ENCODE measurements around the gene LIPM.

LIPM gene

GRCh38 chr10:88794731-88795130, 7.8 kb upstream of the LIPM start:
- no peak for TF ChIP-seq CTCF (IDR thresholded peaks at IDR 0.05; ENCODE audit: borderline replicate concordance, control extremely low read depth, extremely low read depth, insufficient read depth, missing control alignments)

GRCh38 chr10:88800152-88801125, 2.1 kb upstream of the LIPM start:
- in situ Hi-C loops (cut with MboI; ENCODE audit: low sequenced_read_pairs, unreplicated experiment), result no loop called here
- TF ChIP-seq CTCF (IDR thresholded peaks at IDR 0.05; ENCODE audit: borderline replicate concordance, control extremely low read depth, extremely low read depth, insufficient read depth, missing control alignments), result no peak
- DNase-seq (ENCODE audit: low spot score), result no peak

More at GRCh38 chr10:88794731-88795130, 7.8 kb upstream of the LIPM start:
- in situ Hi-C loops (cut with MboI; ENCODE audit: low sequenced_read_pairs, unreplicated experiment), result no loop called here
- DNase-seq (ENCODE audit: low spot score), result no peak

- no peak for TF ChIP-seq CTCF (IDR thresholded peaks at IDR 0.05; ENCODE audit: borderline replicate concordance, control extremely low read depth, extremely low read depth, insufficient read depth, missing control alignments)
- DNase-seq (ENCODE audit: low spot score), result no peak
- in situ Hi-C loops (cut with MboI; ENCODE audit: low sequenced_read_pairs, unreplicated experiment), result no loop called here
Observed at GRCh38 chr10:88803641-88804040, 1.1 kb downstream of the LIPM start.

GRCh38 chr10:88804083-88804812, 1.7 kb downstream of the LIPM start:
- DNase-seq (ENCODE audit: low spot score), result no peak
- TF ChIP-seq CTCF (IDR thresholded peaks at IDR 0.05; ENCODE audit: borderline replicate concordance, control extremely low read depth, extremely low read depth, insufficient read depth, missing control alignments), result no peak
- in situ Hi-C loops (cut with MboI; ENCODE audit: low sequenced_read_pairs, unreplicated experiment), result no loop called here

GRCh38 chr10:88805361-88805760, 2.8 kb downstream of the LIPM start:
- DNase-seq (ENCODE audit: low spot score), result no peak
- no peak for TF ChIP-seq CTCF (IDR thresholded peaks at IDR 0.05; ENCODE audit: borderline replicate concordance, control extremely low read depth, extremely low read depth, insufficient read depth, missing control alignments)
- in situ Hi-C loops (cut with MboI; ENCODE audit: low sequenced_read_pairs, unreplicated experiment), result no loop called here

- in situ Hi-C loops (cut with MboI; ENCODE audit: low sequenced_read_pairs, unreplicated experiment), result no loop called here
- DNase-seq (ENCODE audit: low spot score), result no peak
Observed at GRCh38 chr10:88805924-88806323, 3.4 kb downstream of the LIPM start.

More at GRCh38 chr10:88805924-88806323, 3.4 kb downstream of the LIPM start:
- no peak for TF ChIP-seq CTCF (IDR thresholded peaks at IDR 0.05; ENCODE audit: borderline replicate concordance, control extremely low read depth, extremely low read depth, insufficient read depth, missing control alignments)
